H1 (cell line): ENCODE results near the gene RALGDS. TPM values are rescaled to one million over a fixed set of nuclear protein-coding genes. Genes with fewer than 3 reads are reported as not detected.

Experiments used
- CTCF ChIA-PET: fragments of 300-600 bp; sonication (Branson Sonifier 250); formaldehyde crosslinking; loops from one replicate; lab custom pipeline; 2021; ENCODE audit not compliant: partially characterized antibody; lab: Charles Lee
- POLR2A ChIA-PET: fragments of 300-600 bp; sonication (Branson Sonifier 250); formaldehyde crosslinking; loops from one replicate; lab custom pipeline; 2021; ENCODE audit warnings: inconsistent platforms; ENCODE audit not compliant: partially characterized antibody; lab: Charles Lee
- DNase-seq, 2 experiments: peaks; one replicate each; pipeline versions ENCODE4 v3.0.0 to v3.0.0-alpha.2; 2010 to 2022; ENCODE audit warnings: low spot score in 2 of 2, low read depth in 1 of 2, mixed read lengths in 1 of 2
- FAIRE-seq: peaks from 2 replicates; lab custom pipeline; 2011; peaks lifted over from hg19 to GRCh38; lab: Jason Lieb, UNC
- H2AFZ ChIP-seq: 2 replicates; pipeline ENCODE4 v1.8.1; 2012; ENCODE audit warnings: low read length, inconsistent platforms
- H2AK5ac ChIP-seq: 2 replicates; pipeline ENCODE4 v1.6.1; 2013; ENCODE audit warnings: low read depth, low read length
- H2BK120ac ChIP-seq: replicated peaks from 2 replicates; pipeline ENCODE3; 2013; ENCODE audit warnings: low read depth, low read length, inconsistent platforms
- H2BK12ac ChIP-seq: 2 replicates; pipeline ENCODE4 v1.6.1; 2013; ENCODE audit warnings: low read depth, low read length
- H2BK15ac ChIP-seq: 2 replicates; pipeline ENCODE4 v1.6.1; 2013; ENCODE audit warnings: low read length
- H2BK20ac ChIP-seq: 2 replicates; pipeline ENCODE4 v1.6.1; 2013; ENCODE audit warnings: low read length
- H2BK5ac ChIP-seq: 2 replicates; pipeline ENCODE4 v1.6.1; 2013; ENCODE audit warnings: low read depth, low read length
- H3K14ac ChIP-seq: 2 replicates; pipeline ENCODE4 v1.6.1; 2013; ENCODE audit warnings: inconsistent platforms; ENCODE audit not compliant: insufficient read length
- H3K18ac ChIP-seq: 2 replicates; pipeline ENCODE4 v1.6.1; 2013; ENCODE audit warnings: low read length; ENCODE audit errors: extremely low read depth
- H3K23ac ChIP-seq: 2 replicates; pipeline ENCODE4 v1.6.1; 2013; ENCODE audit warnings: inconsistent platforms; ENCODE audit not compliant: insufficient read length
- H3K23me2 ChIP-seq: 2 replicates; pipeline ENCODE4 v1.6.1; 2013; ENCODE audit warnings: low read depth, low read length
- H3K27ac ChIP-seq: 2 replicates; pipeline ENCODE4 v1.6.1; 2011; ENCODE audit warnings: low read depth, low read length, inconsistent platforms
- H3K27me3 ChIP-seq, 4 experiments: replicated peaks in 1 of 4; 1 replicate in 1 of 4; 2 replicates in 3 of 4; pipeline versions ENCODE4 v1.6.1 to v1.8.1; 2011 to 2013; ENCODE audit warnings: low read length in 3 of 4, mild to moderate bottlenecking in 3 of 4, inconsistent platforms in 2 of 4, mixed read lengths in 2 of 4, moderate library complexity in 1 of 4; ENCODE audit not compliant: control insufficient read depth in 3 of 4, insufficient read depth in 3 of 4; ENCODE audit errors: extremely low read depth in 1 of 4
- H3K36me3 ChIP-seq, 4 experiments: 2 replicates each; pipeline versions ENCODE4 v1.6.1 to v1.8.1; 2011 to 2013; ENCODE audit warnings: mild to moderate bottlenecking in 4 of 4, low read length in 3 of 4, moderate library complexity in 2 of 4, control low read depth in 1 of 4, inconsistent platforms in 1 of 4; ENCODE audit not compliant: insufficient read depth in 4 of 4, control insufficient read depth in 2 of 4
- H3K4ac ChIP-seq: replicated peaks from 2 replicates; pipeline ENCODE3; 2013; ENCODE audit warnings: low read length, low read depth, mixed read lengths, inconsistent platforms; ENCODE audit not compliant: insufficient read length
- H3K4me1 ChIP-seq, 4 experiments: replicated peaks in 1 of 4; 1 replicate in 1 of 4; 2 replicates in 3 of 4; pipeline versions ENCODE4 v1.6.1 to v1.8.1; 2011 to 2013; ENCODE audit warnings: low read length in 3 of 4, inconsistent platforms in 2 of 4, mixed read lengths in 1 of 4; ENCODE audit not compliant: insufficient read depth in 4 of 4, control insufficient read depth in 3 of 4
- H3K4me2 ChIP-seq, 2 experiments: 2 replicates each; pipeline versions ENCODE4 v1.6.1 to v1.8.1; 2011 to 2013; ENCODE audit warnings: low read depth in 2 of 2, low read length in 2 of 2, control low read depth in 1 of 2, inconsistent platforms in 1 of 2, mild to moderate bottlenecking in 1 of 2; ENCODE audit not compliant: insufficient read depth in 1 of 2
- H3K4me3 ChIP-seq, 4 experiments: fragments of 200-600, 300-600 bp in 1 of 4; sonication (generic), shearing (Covaris generic), sonication (Bioruptor Twin) in 1 of 4; 2 replicates each; pipeline versions ENCODE4 v1.5.1 to v1.8.1; 2011 to 2016; ENCODE audit warnings: low read length in 4 of 4, low read depth in 3 of 4, control low read depth in 2 of 4, inconsistent platforms in 2 of 4, mild to moderate bottlenecking in 2 of 4, mixed read lengths in 1 of 4, moderate library complexity in 1 of 4; ENCODE audit not compliant: insufficient read depth in 2 of 4; ENCODE audit errors: extremely low read depth in 1 of 4
- H3K56ac ChIP-seq: replicated peaks from 2 replicates; pipeline ENCODE3; 2013; ENCODE audit warnings: low read depth, mild to moderate bottlenecking, mixed read lengths, low read length, inconsistent platforms; ENCODE audit not compliant: insufficient read length
- H3K79me1 ChIP-seq: 2 replicates; pipeline ENCODE4 v1.6.1; 2013; ENCODE audit warnings: low read depth, low read length, control low read depth
- H3K79me2 ChIP-seq, 2 experiments: 2 replicates each; pipeline versions ENCODE4 v1.6.1 to v1.8.1; 2012 to 2013; ENCODE audit warnings: low read length in 2 of 2, mild to moderate bottlenecking in 2 of 2, inconsistent platforms in 1 of 2; ENCODE audit not compliant: insufficient read depth in 2 of 2, control insufficient read depth in 1 of 2
- H3K9ac ChIP-seq, 4 experiments: replicated peaks in 1 of 4; 1 replicate in 1 of 4; 2 replicates in 3 of 4; pipeline versions ENCODE4 v1.6.1 to v1.8.1; 2011 to 2013; ENCODE audit warnings: low read depth in 3 of 4, low read length in 3 of 4, control low read depth in 2 of 4, mild to moderate bottlenecking in 2 of 4, moderate library complexity in 2 of 4, inconsistent platforms in 1 of 4; ENCODE audit errors: extremely low read depth in 1 of 4
- H3K9me3 ChIP-seq, 2 experiments: 2 replicates each; pipeline versions ENCODE4 v1.6.1 to v1.8.1; 2012 to 2013; ENCODE audit warnings: mild to moderate bottlenecking in 2 of 2, moderate library complexity in 2 of 2, control low read depth in 1 of 2, inconsistent platforms in 1 of 2, low read depth in 1 of 2, low read length in 1 of 2, mixed read lengths in 1 of 2; ENCODE audit not compliant: insufficient read depth in 2 of 2
- H4K20me1 ChIP-seq, 2 experiments: replicated peaks in 1 of 2; 2 replicates each; pipeline versions ENCODE3 to v1.8.1; 2011 to 2013; ENCODE audit warnings: inconsistent platforms in 2 of 2, low read length in 2 of 2, mild to moderate bottlenecking in 1 of 2; ENCODE audit not compliant: insufficient read depth in 2 of 2, control insufficient read depth in 1 of 2
- H4K5ac ChIP-seq: 2 replicates; pipeline ENCODE4 v1.6.1; 2013; ENCODE audit warnings: low read length, low read depth, mixed read lengths, inconsistent platforms; ENCODE audit not compliant: insufficient read length
- H4K8ac ChIP-seq: 2 replicates; pipeline ENCODE4 v1.8.0; 2013; ENCODE audit warnings: mild to moderate bottlenecking, moderate library complexity, low read length, inconsistent platforms; ENCODE audit not compliant: insufficient read depth; ENCODE audit errors: extremely low read depth
- H4K91ac ChIP-seq: replicated peaks from 2 replicates; pipeline ENCODE3; 2013; ENCODE audit warnings: low read length, mixed read lengths, inconsistent platforms; ENCODE audit not compliant: insufficient read length
- EP300 ChIP-seq, 2 experiments: IDR thresholded peaks; 1 replicate in 1 of 2; 2 replicates in 1 of 2; pipeline ENCODE4 v1.6.1; 2011 to 2012; ENCODE audit warnings: low read depth in 2 of 2, low read length in 2 of 2, mild to moderate bottlenecking in 2 of 2, borderline replicate concordance in 1 of 2, inconsistent platforms in 1 of 2, moderate library complexity in 1 of 2
- EZH2 ChIP-seq: fragments of 200-600 bp; sonication (generic); IDR thresholded peaks from 2 replicates; pipeline ENCODE4 v1.7.1; 2012; ENCODE audit warnings: low read depth, mild to moderate bottlenecking, moderate library complexity, low read length, inconsistent platforms; ENCODE audit not compliant: severe bottlenecking
- MAFK ChIP-seq: IDR thresholded peaks from 2 replicates; pipeline ENCODE4 v1.6.1; 2012; ENCODE audit warnings: low read depth, mild to moderate bottlenecking, improper control_type of control experiment, low read length
- RFX5 ChIP-seq: IDR thresholded peaks from 2 replicates; pipeline ENCODE4 v1.6.1; 2011; ENCODE audit warnings: low read depth, low read length, improper control_type of control experiment, borderline replicate concordance
- SIN3A ChIP-seq, 2 experiments: IDR thresholded peaks in 1 of 2; conservative IDR thresholded peaks in 1 of 2; 2 replicates each; pipeline ENCODE4 v1.6.1; 2011 to 2012; ENCODE audit warnings: low read length in 2 of 2, improper control_type of control experiment in 1 of 2, low read depth in 1 of 2, mild to moderate bottlenecking in 1 of 2
- SP4 ChIP-seq: IDR thresholded peaks from 2 replicates; pipeline ENCODE4 v1.6.1; 2012; ENCODE audit warnings: low read length, inconsistent platforms
- SUZ12 ChIP-seq: fragments of 200-600 bp; sonication (generic); IDR thresholded peaks from 2 replicates; pipeline ENCODE4 v1.6.1; 2012; ENCODE audit warnings: mild to moderate bottlenecking, inconsistent platforms, low read length, moderate library complexity, mixed read lengths
- TBP ChIP-seq: IDR thresholded peaks from 2 replicates; pipeline ENCODE4 v1.6.1; 2011; ENCODE audit warnings: low read depth, low read length, improper control_type of control experiment
- WGBS, 2 experiments: shearing (Covaris generic) in 1 of 2; methylation state at CpG; one replicate each; pipeline versions ENCODE4 v1.1.6 to v1.1.7; 2013 to 2015; ENCODE audit warnings: low lambda C conversion rate in 2 of 2, mixed read lengths in 2 of 2, inconsistent platforms in 1 of 2, low coverage in 1 of 2, missing lambda C conversion rate in 1 of 2; ENCODE audit not compliant: insufficient replicate concordance in 2 of 2, insufficient coverage in 1 of 2, insufficient read length in 1 of 2; ENCODE audit errors: extremely low coverage in 1 of 2, missing lambda C conversion rate in 1 of 2; 5-methylcytosine and 5-hydroxymethylcytosine counted together
- polyA plus RNA-seq, 7 experiments: library from polyadenylated mRNA; depleted of rRNA in 3 of 7; stranded (reverse) in 5 of 7; unstranded in 2 of 7; fragments of >200 nt in 5 of 7; fragments of 200-250 nt in 2 of 7; gene quantifications; 1 replicate in 5 of 7; 2 replicates in 1 of 7; 4 replicates in 1 of 7; pipeline versions ENCODE4 v1.2.1 to v1.2.3, GENCODE V29; 2011 to 2013; ENCODE audit warnings: missing spikeins in 2 of 7, mixed read lengths in 2 of 7
- total RNA-seq: library from RNA; stranded (reverse); fragmentation: NEBNext Ultra II Directional; extraction: Animal tissue kit (Norgen Biotek cat#: 25700); gene quantifications from 2 replicates; pipeline ENCODE4 v1.2.1, GENCODE V29; 2021
- TF ChIP-seq, protein P1 (sequence below): IDR thresholded peaks from 2 replicates; pipeline ENCODE4 v1.6.1; 2012; ENCODE audit warnings: low read length, inconsistent platforms

The RALGDS gene
- total and polyA plus RNA-seq, 2 of the 8 experiments (the other 6 are each of a cell fraction or from before 2014, with no cell fraction given) = 14.5 to 25.5 TPM

DNA sequence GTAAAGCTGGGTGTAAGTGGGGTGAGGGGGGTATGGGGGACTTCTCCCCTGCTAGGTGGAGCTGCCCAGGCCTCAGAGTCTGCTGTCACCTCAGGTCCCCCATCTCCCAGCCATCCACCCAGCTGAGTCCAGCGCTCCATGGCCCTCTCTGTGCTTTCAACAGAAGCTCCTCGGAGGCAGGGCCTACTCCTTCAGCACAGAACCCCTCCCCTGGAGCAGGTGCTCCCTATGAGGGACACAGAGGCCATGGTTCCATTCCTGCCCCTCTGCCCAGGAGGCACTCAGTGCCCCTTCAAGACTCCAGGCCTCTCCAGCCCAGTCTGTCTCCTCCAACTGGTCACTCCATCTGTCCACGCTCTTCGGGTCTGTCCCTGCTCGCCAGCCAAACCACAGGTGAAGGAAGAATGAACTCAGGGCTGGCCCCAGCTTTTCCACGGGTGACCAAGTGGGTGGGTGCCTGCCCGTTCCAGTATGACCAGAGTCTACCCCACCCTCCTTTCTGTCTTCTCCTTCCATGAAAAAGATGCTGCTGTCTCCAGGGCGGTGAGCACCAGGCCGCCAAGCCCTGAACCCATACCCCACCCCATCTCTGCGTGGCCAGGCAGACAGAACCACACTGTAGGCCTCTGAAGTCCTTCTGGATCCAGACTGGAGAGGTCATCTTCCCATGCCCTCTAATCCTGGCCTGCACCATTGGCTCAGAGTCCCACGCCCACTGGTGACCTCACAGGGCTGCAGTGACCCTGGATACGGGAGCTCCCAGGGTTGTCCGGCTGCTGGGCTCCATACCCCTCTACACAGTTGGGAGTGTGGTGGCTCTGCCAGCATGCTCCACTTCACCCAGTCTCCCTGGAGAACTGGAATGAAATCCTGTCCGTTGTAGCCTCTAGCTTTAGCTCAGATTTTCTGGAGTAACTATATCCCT is 30.8 kb upstream of the RALGDS start:
- Histone ChIP-seq H2AK5ac (no peak overlapping the region), H3K79me2 (no peaks in the 10 kb centered on the region), H2BK5ac (no peak overlapping the region), H3K56ac (no peak overlapping the region), H3K27ac (no peak overlapping the region), H3K23me2 (peaks cover 12% of the 10 kb centered on the region), H2AFZ (no peak overlapping the region), H3K9me3 (no peaks in the 10 kb centered on the region), H2BK12ac (no peak overlapping the region), H3K23ac (no peak overlapping the region), H3K27me3 (peaks cover 0 to 6% (median 0%) of the 10 kb centered on the region in 4 experiments; a peak in 2 of 7 replicates), H3K9ac (no peak overlapping the region), H2BK20ac (no peak overlapping the region), H2BK120ac (no peak overlapping the region), H4K20me1 (peaks cover 2 to 10% of the 10 kb centered on the region in 2 experiments), H3K4me1 (peaks cover 0 to 13% (median 10%) of the 10 kb centered on the region in 4 experiments; a peak in 5 of 7 replicates), H3K4me3 (no peak overlapping the region), H3K36me3 (no peaks in the 10 kb centered on the region), H3K4me2 (no peak overlapping the region), H3K14ac (no peak overlapping the region), H4K5ac (no peak overlapping the region), H3K79me1 (no peaks in the 10 kb centered on the region), H3K4ac (no peak overlapping the region), H4K8ac (no peak overlapping the region), H2BK15ac (no peak overlapping the region), H3K18ac (no peak overlapping the region), H4K91ac (no peak overlapping the region)
- no peak for FAIRE-seq
- DNase-seq = no peak
- CTCF ChIA-PET = interaction anchor here (1.1 to 11.7 kb wide), 2 partner anchors 42 to 125 kb away, joined by 3 to 337 read pairs; no protein-coding TSS in a partner anchor
- WGBS, 2 experiments = 77% methylated on average over 14 of the region's 14 CpGs; no CpG with 5 or more reads in 1 of the 2 experiments
- POLR2A ChIA-PET = interaction anchor here (1.3 kb wide), 1 partner anchor 199 kb away, joined by 3 read pairs; no protein-coding TSS in a partner anchor
- TF ChIP-seq EZH2 (no peak), RFX5 (no peak), SUZ12 (no peak), SIN3A (conservative IDR thresholded peaks at IDR 0.05 in 1 of 2, IDR thresholded peaks at IDR 0.05 in 1 of 2; ENCODE audit: low read depth in 1 of 2, low read length in 2 of 2) (no peak), MAFK (no peak), EP300 (IDR thresholded peaks at IDR 0.05; ENCODE audit: borderline replicate concordance in 1 of 2, low read depth in 2 of 2, low read length in 2 of 2) (no peak), TBP (no peak), SP4 (no peak)
- TF ChIP-seq, protein P1, sequence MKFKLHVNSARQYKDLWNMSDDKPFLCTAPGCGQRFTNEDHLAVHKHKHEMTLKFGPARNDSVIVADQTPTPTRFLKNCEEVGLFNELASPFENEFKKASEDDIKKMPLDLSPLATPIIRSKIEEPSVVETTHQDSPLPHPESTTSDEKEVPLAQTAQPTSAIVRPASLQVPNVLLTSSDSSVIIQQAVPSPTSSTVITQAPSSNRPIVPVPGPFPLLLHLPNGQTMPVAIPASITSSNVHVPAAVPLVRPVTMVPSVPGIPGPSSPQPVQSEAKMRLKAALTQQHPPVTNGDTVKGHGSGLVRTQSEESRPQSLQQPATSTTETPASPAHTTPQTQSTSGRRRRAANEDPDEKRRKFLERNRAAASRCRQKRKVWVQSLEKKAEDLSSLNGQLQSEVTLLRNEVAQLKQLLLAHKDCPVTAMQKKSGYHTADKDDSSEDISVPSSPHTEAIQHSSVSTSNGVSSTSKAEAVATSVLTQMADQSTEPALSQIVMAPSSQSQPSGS = no peak
